ENCODE measurements around the gene ADGRV1. TPM values are rescaled to one million over a fixed set of nuclear protein-coding genes. Genes with fewer than 3 reads are reported as not detected.
"Not testable (repeated sequence)": the region's sequence is repeated elsewhere in the genome, so short reads cannot be mapped to it uniquely, and the experiment has no call there.

ADGRV1 gene
- total RNA-seq, 1 donor from 2014 or later: 0.13 TPM

DNA sequence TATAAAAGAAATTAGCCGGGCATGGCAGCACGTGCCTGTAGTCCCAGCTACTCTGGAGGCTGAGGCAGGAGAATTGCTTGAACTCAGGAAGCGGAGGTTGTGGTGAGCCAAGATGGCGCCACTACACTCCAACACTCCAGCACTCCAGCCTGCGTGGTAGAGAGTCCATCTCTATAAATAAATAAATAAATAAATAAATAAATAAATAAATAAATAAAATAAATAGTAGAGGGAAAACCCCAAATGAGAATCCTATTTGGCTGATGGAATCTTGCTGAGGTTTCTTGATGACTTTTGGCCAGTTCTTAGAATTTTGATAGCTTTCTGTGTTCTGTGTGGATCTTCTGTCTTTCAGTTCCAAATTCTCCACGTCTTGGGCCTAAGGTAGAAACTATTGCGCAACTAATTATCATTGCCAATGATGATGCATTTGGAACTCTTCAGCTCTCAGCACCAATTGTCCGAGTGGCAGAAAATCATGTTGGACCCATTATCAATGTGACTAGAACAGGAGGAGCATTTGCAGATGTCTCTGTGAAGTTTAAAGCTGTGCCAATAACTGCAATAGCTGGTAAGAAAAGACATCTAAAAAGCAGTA is 126.9 kb downstream of the ADGRV1 start:
- Mint-ChIP-seq H3K4me3 (no peak overlapping the region), H3K9me3 (peaks cover 2% of the 10 kb centered on the region), H3K36me3 (ENCODE audit: low read depth) (no peaks in the 10 kb centered on the region), H3K27me3 (no peaks in the 10 kb centered on the region), H3K27ac (no peak overlapping the region), H3K4me1 (no peaks in the 10 kb centered on the region)
- no peak for DNase-seq
- intact Hi-C loops (cut with micrococcal nuclease): no loop called here
- CTCF ChIA-PET: no interaction called here
- ATAC-seq (ENCODE audit: low read depth): no peak
- TF ChIP-seq, protein P1, sequence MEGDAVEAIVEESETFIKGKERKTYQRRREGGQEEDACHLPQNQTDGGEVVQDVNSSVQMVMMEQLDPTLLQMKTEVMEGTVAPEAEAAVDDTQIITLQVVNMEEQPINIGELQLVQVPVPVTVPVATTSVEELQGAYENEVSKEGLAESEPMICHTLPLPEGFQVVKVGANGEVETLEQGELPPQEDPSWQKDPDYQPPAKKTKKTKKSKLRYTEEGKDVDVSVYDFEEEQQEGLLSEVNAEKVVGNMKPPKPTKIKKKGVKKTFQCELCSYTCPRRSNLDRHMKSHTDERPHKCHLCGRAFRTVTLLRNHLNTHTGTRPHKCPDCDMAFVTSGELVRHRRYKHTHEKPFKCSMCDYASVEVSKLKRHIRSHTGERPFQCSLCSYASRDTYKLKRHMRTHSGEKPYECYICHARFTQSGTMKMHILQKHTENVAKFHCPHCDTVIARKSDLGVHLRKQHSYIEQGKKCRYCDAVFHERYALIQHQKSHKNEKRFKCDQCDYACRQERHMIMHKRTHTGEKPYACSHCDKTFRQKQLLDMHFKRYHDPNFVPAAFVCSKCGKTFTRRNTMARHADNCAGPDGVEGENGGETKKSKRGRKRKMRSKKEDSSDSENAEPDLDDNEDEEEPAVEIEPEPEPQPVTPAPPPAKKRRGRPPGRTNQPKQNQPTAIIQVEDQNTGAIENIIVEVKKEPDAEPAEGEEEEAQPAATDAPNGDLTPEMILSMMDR (IDR thresholded peaks at IDR 0.05): no peak
- POLR2A ChIA-PET: no interaction called here

DNA sequence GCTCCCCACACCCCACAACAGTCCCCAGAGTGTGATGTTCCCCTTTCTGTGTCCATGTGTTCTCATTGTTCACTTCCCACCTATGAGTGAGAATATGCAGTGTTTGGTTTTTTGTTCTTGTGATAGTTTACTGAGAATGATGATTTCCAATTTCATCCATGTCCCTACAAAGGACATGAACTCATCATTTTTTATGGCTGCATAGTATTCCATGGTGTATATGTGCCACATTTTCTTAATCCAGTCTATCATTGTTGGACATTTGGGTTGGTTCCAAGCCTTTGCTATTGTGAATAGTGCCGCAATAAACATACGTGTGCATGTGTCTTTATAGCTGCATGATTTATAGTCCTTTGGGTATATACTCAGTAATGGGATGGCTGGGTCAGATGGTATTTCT is 127.8 kb downstream of the ADGRV1 start:
- H3K4me3 Mint-ChIP-seq; CTCF ChIA-PET; intact Hi-C loops (cut with micrococcal nuclease); H3K27me3 Mint-ChIP-seq; H3K27ac Mint-ChIP-seq; ATAC-seq (ENCODE audit: low read depth); H3K36me3 Mint-ChIP-seq (ENCODE audit: low read depth); H3K4me1 Mint-ChIP-seq; POLR2A ChIA-PET; H3K9me3 Mint-ChIP-seq; DNase-seq: not testable (repeated sequence)

DNA sequence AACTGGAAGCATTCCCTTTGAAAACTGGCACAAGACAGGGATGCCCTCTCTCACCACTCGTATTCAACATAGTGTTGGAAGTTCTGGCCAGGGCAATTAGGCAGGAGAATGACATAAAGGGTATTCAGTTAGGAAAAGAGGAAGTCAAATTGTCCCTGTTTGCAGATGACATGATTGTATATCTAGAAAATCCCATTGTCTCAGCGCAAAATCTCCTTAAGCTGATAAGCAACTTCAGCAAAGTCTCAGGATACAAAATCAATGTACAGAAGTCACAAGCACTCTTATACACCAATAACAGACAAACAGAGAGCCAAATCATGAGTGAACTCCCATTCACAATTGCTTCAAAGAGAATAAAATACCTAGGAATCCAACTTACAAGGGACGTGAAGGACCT is 128.9 kb downstream of the ADGRV1 start:
- H3K27me3 Mint-ChIP-seq; DNase-seq; H3K9me3 Mint-ChIP-seq; H3K27ac Mint-ChIP-seq; H3K4me1 Mint-ChIP-seq; POLR2A ChIA-PET; intact Hi-C loops (cut with micrococcal nuclease); ATAC-seq (ENCODE audit: low read depth); CTCF ChIA-PET; H3K4me3 Mint-ChIP-seq; H3K36me3 Mint-ChIP-seq (ENCODE audit: low read depth): not testable (repeated sequence)

DNA sequence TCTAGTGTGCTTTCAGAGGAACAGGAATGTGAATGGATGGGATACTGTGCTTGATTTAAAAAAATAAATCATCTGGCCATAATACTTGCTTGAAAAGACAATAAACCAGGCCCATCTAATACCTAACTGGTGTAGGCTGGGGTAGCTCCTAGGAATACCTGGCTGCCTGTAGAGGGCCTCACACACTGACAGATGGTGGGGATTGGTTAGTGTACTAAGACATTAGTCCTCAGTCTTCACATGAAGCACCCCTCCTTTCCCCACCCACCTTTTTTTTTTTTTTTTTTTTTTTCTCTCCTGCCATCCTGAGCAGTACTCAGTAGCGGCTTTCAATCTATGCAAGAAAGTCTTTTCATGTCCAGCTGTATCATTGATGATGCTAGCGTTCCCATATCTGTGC is 130.5 kb downstream of the ADGRV1 start:
- Mint-ChIP-seq H3K4me3 (no peak overlapping the region), H3K27ac (no peak overlapping the region), H3K4me1 (no peaks in the 10 kb centered on the region), H3K36me3 (ENCODE audit: low read depth) (no peaks in the 10 kb centered on the region), H3K9me3 (peaks cover 2% of the 10 kb centered on the region), H3K27me3 (no peaks in the 10 kb centered on the region)
- DNase-seq (no peak), ATAC-seq (ENCODE audit: low read depth) (no peak)
- CTCF ChIA-PET: no interaction called here
- TF ChIP-seq, protein P1 (IDR thresholded peaks at IDR 0.05): no peak
- intact Hi-C loops (cut with micrococcal nuclease): no loop called here
- POLR2A ChIA-PET: no interaction called here

DNA sequence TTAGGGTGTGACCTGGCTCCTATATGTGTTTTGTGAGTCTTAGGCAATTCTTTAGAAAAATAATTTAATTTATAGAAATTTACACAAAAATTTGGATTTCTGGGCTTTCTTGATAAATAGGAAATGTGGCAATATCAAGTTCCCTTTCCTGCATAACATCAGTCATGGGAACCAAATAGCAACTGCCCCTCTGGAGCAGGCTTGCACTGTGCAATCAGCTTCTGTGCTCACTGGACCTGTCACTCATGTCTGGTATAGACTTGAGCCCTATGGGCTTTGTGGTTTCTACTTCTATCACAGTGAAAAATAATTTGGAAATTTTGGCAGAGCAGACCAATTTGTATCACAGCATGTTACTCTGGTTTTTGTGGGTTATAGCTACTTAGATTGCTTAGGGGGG is 131.7 kb downstream of the ADGRV1 start:
- TF ChIP-seq, protein P1 (IDR thresholded peaks at IDR 0.05): no peak
- CTCF ChIA-PET: interaction anchor here (0.6 kb wide), 1 partner anchor 246 kb away, joined by 3 read pairs; no protein-coding TSS in a partner anchor
- H3K4me1 Mint-ChIP-seq: no peaks in the 10 kb centered on the region
- no peak for ATAC-seq (ENCODE audit: low read depth)
- no peak for DNase-seq
- H3K36me3 Mint-ChIP-seq (ENCODE audit: low read depth): no peaks in the 10 kb centered on the region
- no peak overlapping the region for H3K4me3 Mint-ChIP-seq
- POLR2A ChIA-PET: no interaction called here
- peaks cover 2% of the 10 kb centered on the region for H3K9me3 Mint-ChIP-seq
- no peaks in the 10 kb centered on the region for H3K27me3 Mint-ChIP-seq
- intact Hi-C loops (cut with micrococcal nuclease): no loop called here
- H3K27ac Mint-ChIP-seq: no peak overlapping the region

DNA sequence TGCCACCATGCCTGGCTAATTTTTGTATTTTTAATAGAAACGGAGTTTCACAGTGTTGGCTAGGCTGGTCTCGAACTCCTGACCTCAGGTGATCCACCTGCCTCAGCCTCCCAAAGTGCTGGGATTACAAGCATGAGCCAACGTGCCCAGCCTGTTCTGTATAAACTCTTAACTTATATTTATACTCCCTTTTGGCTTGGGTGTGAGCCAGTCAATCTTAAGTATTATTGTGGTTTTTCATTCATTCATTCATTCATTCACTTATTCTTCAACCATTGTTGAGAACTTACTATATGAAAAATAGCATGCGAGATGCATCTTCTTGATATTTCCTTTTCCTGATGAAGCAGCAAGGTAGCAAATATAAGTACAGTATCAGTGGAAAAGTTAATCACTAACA is 132.9 kb downstream of the ADGRV1 start:
- TF ChIP-seq, protein P1 (IDR thresholded peaks at IDR 0.05): no peak
- Mint-ChIP-seq H3K36me3 (ENCODE audit: low read depth) (no peaks in the 10 kb centered on the region), H3K4me1 (no peaks in the 10 kb centered on the region), H3K9me3 (no peaks in the 10 kb centered on the region), H3K27ac (no peak overlapping the region), H3K27me3 (no peaks in the 10 kb centered on the region), H3K4me3 (no peak overlapping the region)
- DNase-seq: no peak
- intact Hi-C loops (cut with micrococcal nuclease): no loop called here
- ChIA-PET CTCF (no interaction called here), POLR2A (no interaction called here)
- ATAC-seq (ENCODE audit: low read depth): no peak

Data from activated B cell treated with CpG ODN at 0.5 μM for 24 hours (primary cell).